Esophagus squamous epithelium (tissue), 5 donors: ENCODE data around the gene OR4K2. TPM values are rescaled to one million over a fixed set of nuclear protein-coding genes. Genes with fewer than 3 reads are reported as not detected.

Source experiments
- DNase-seq: peaks from one replicate; lab custom pipeline; 2025; lab: John Stamatoyannopoulos, UW
- H3K27ac ChIP-seq, 4 donors: fragments of 200-600 bp; sonication (generic); one replicate each; pipeline ENCODE4 v1.5.1; 2016 to 2019; ENCODE audit warnings: mild to moderate bottlenecking in 1 of 4
- H3K27me3 ChIP-seq, 4 donors: fragments of 200-600 bp; sonication (generic); 1 replicate in 3 of 4; 2 replicates in 1 of 4; pipeline versions ENCODE4 v1.5.1 to v1.6.0; 2017 to 2021; ENCODE audit warnings: antibody characterized with exemption in 1 of 4
- H3K36me3 ChIP-seq, 3 donors: fragments of 200-600 bp; sonication (generic); one replicate each; pipeline ENCODE4 v1.5.1; 2016 to 2019
- H3K4me1 ChIP-seq, 3 donors: fragments of 200-600 bp; sonication (generic); one replicate each; pipeline ENCODE4 v1.5.1; 2017 to 2019
- H3K4me3 ChIP-seq, 4 donors: fragments of 200-600 bp; sonication (generic); 1 replicate in 3 of 4; 2 replicates in 1 of 4; pipeline ENCODE4 v1.5.1; 2016 to 2019; ENCODE audit warnings: mild to moderate bottlenecking in 2 of 4, moderate library complexity in 1 of 4
- H3K9me3 ChIP-seq, 3 donors: fragments of 200-600 bp; sonication (generic); one replicate each; pipeline ENCODE4 v1.5.1; 2016 to 2019
- CTCF ChIP-seq, 6 experiments: fragments of 450-650 bp in 4 of 6; fragments of 200-600 bp in 2 of 6; sonication (generic) in 2 of 6; IDR thresholded peaks; one replicate each; pipeline ENCODE4 v1.5.1; 2016 to 2019; ENCODE audit warnings: antibody characterized with exemption in 6 of 6, mild to moderate bottlenecking in 4 of 6, moderate library complexity in 4 of 6
- POLR2A ChIP-seq, 4 donors: fragments of 450-650 bp; IDR thresholded peaks; one replicate each; pipeline ENCODE4 v1.6.1; 2017; ENCODE audit warnings: antibody characterized with exemption in 4 of 4, mild to moderate bottlenecking in 4 of 4, moderate library complexity in 3 of 4
- WGBS, 2 donors: methylation state at CpG; one replicate each; pipeline ENCODE4 v1.1.5; 2018; 5-methylcytosine and 5-hydroxymethylcytosine counted together
- intact Hi-C: fragments of 100-400 bp; cut with DNase I; formaldehyde crosslinking; loops from one replicate; pipeline ENCODE4 v1.15.0; 2022
- total RNA-seq, 4 donors: library from RNA; depleted of rRNA; stranded (reverse); fragments of >200 nt; gene quantifications; one replicate each; pipeline ENCODE4 v1.1.0, GENCODE V29; 2016
- donor health status: DM: yes; HTN: yes; CAD: no.

The OR4K2 gene
- total RNA-seq, 4 donors from 2014 or later: not detected

GRCh38 chr14:19873178-19873577 lies 1.8 kb upstream of the OR4K2 start:
- no peaks in the 10 kb centered on the region for H3K4me1 ChIP-seq
- intact Hi-C loops: no loop called here
- H3K27ac ChIP-seq: no peak overlapping the region
- no peak for TF ChIP-seq POLR2A (IDR thresholded peaks at IDR 0.05)
- no peak for TF ChIP-seq CTCF (IDR thresholded peaks at IDR 0.05)
- DNase-seq: no peak
- WGBS, 2 donors: 32 to 35% methylated on average over 6 of the region's 6 CpGs
- H3K4me3 ChIP-seq: no peak overlapping the region
- H3K36me3 ChIP-seq: no peaks in the 10 kb centered on the region
- no peaks in the 10 kb centered on the region for H3K27me3 ChIP-seq
- peaks cover 0 to 7% (median 0%) of the 10 kb centered on the region in 3 donors for H3K9me3 ChIP-seq

- H3K9me3 ChIP-seq: no peaks in the 10 kb centered on the region
- H3K27ac ChIP-seq: no peak overlapping the region
- no peaks in the 10 kb centered on the region for H3K27me3 ChIP-seq
- no peaks in the 10 kb centered on the region for H3K4me1 ChIP-seq
- no peak for DNase-seq
- no peak overlapping the region for H3K4me3 ChIP-seq
- TF ChIP-seq POLR2A (IDR thresholded peaks at IDR 0.05) (no peak), CTCF (IDR thresholded peaks at IDR 0.05) (peak in 4 of 6 experiments; percentile 11 to 44 (median 36))
- H3K36me3 ChIP-seq: no peaks in the 10 kb centered on the region
- intact Hi-C loops: no loop called here
Measured at GRCh38 chr14:19878029-19878642, 3.2 kb downstream of the OR4K2 start.

GRCh38 chr14:19895282-19895681 lies 20.3 kb downstream of the OR4K2 start:
- no peak for DNase-seq
- Histone ChIP-seq H3K27me3 (no peaks in the 10 kb centered on the region), H3K36me3 (no peaks in the 10 kb centered on the region), H3K27ac (no peak overlapping the region), H3K9me3 (peaks cover 0 to 72% (median 35%) of the 10 kb centered on the region in 3 donors), H3K4me1 (no peaks in the 10 kb centered on the region), H3K4me3 (no peak overlapping the region)
- intact Hi-C loops: no loop called here
- no CpG with 5 or more reads among the region's 2 CpGs for WGBS, 2 donors
- no peak for TF ChIP-seq CTCF (IDR thresholded peaks at IDR 0.05)
- TF ChIP-seq POLR2A (IDR thresholded peaks at IDR 0.05): no peak

GRCh38 chr14:19900999-19901398 lies 26.1 kb downstream of the OR4K2 start:
- Histone ChIP-seq H3K36me3 (no peaks in the 10 kb centered on the region), H3K9me3 (peaks cover 0 to 33% (median 0%) of the 10 kb centered on the region in 3 donors)
- 0 to 65% methylated on average over 1 to 3 of the region's 3 CpGs for WGBS, 2 donors

More at GRCh38 chr14:19900999-19901398, 26.1 kb downstream of the OR4K2 start:
- intact Hi-C loops: no loop called here
- DNase-seq: no peak
- no peak overlapping the region for H3K4me3 ChIP-seq
- H3K27ac ChIP-seq: no peak overlapping the region
- TF ChIP-seq CTCF (IDR thresholded peaks at IDR 0.05) (no peak), POLR2A (IDR thresholded peaks at IDR 0.05) (no peak)
- H3K4me1 ChIP-seq: no peaks in the 10 kb centered on the region
- H3K27me3 ChIP-seq: no peaks in the 10 kb centered on the region
